ENCODE results near the gene TMEM132D.

Gene TMEM132D

DNA sequence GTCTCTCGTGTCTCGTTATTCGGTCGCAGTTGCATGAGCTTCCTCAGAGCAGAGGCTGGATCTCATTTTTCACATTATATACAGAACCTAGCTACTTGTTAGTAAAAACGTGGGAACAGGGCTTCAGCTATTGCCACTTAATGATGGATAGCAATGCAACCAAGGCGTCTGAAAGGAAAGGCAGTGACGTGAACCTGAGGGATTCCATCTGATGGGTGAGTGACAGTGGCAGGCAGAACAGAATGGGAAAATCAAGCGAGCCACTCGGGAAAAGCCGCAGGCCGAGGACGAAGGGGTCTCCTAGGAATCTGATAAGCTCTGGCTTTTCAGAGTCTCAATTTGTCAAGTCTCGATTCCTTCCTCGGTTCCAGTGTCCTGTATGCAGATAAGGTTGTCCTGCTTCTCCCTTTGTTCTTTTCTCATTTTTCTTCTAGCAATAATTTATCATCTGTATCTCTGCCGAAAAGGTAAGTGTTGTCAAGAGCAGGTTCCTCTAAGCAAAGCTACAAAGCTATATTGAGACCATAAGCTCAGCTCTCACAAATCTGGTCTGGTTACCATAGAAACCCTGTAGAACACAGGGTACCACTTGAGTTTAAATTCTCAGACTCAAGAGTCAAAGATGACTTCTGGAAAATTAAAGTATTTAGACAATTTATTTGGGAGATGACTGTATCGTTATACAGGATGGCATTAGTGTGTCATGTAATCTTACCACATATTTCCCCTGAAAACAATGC is 633.9 kb downstream of the TMEM132D start:
- DNase-seq (ENCODE audit: low read depth in 3 of 3, low spot score in 1 of 3): no peak

DNA sequence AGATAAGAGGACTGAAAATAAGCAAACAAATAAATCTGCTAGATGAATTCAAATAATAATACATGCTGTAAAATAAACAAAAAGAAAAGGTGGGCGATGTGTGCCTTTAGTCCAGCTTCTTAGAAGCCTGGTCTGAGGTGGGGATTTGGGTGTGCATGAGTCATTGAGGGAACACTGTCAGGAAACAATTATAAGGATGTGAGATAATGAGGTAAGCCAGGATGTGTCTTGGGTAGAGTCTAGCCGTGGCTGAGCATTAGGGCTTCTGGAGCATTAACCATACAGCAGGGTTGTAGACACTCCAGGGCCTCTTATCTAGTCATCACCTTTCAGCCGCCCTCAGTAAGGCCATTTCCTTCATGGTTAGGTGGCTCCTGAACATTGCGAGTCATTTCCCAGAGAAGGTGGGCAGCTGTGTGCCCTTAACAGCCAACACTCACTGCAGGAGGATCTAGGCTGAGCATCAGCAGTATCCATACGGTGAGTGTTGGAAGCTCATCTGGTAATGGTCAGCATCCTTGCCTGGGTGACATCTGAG is 645.0 kb downstream of the TMEM132D start:
- no peak for DNase-seq (ENCODE audit: low read depth in 3 of 3, low spot score in 1 of 3)

DNA sequence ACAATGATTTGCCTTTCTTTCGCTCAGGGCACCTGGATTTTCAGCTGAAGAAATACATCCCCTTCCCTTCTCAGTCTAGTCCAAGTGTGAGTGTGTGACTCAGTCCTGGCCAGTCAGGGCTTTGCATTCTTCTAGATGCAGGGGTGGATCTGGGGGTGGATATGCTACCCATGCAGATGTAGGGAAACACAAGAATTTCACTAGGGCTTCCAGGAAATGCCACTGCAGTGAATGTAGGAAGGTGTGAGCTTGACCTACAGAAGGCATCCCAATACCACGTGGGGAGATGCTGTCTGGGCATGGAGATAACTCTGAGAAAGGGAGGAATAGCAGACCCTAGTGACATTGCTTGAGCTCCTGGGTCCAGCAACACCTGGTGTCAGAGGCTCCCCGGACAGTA is 646.3 kb downstream of the TMEM132D start:
- DNase-seq (ENCODE audit: low read depth in 3 of 3, low spot score in 1 of 3): no peak

- no peak for DNase-seq (ENCODE audit: low read depth in 3 of 3, low spot score in 1 of 3)
Observed at GRCh38 chr12:129246630-129247029, 657.2 kb downstream of the TMEM132D start.

DNA sequence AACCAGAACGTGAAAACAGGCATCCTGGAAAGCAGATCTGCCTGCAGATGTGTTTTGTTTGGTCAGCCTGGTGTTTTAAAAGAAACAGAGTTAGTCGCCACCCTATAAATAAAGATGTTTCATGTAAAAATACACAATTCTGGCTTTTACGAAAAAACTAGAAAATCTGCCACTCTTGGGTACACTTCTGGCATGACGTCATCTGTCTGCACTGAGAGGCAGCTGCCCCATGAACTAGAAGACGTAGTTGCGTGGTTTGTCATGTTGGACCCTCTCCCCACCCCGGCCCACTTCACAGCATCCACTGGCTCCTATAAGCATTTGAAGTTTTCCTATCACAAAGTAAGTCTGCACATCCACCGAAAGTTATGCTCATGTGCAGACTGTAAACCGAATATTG is 658.1 kb downstream of the TMEM132D start:
- no peak for DNase-seq (ENCODE audit: low read depth in 3 of 3, low spot score in 1 of 3)

GRCh38 chr12:129241852-129242251 is 662.0 kb downstream of the TMEM132D start:
- DNase-seq (ENCODE audit: low read depth in 3 of 3, low spot score in 1 of 3): no peak

DNA sequence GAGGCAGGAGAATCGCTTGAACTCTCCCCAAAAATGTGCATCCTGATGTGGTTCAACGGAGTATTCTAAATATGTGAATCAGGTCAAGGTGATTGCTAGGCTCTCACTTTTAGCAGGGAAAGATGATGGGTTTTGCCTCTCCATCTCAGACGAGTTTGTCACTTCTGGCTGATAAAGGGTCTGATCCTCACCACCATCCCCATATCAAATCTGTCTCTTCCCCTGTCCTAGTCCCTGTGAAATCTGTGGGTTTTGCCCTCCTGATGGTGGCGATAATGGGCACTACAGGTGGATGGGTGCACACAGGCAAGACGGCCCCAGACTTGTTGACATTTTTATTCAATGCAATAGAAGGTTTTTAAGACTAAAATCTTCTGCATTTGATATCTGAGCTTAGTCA is 665.9 kb downstream of the TMEM132D start:
- DNase-seq (ENCODE audit: low read depth in 3 of 3, low spot score in 1 of 3): no peak

DNA sequence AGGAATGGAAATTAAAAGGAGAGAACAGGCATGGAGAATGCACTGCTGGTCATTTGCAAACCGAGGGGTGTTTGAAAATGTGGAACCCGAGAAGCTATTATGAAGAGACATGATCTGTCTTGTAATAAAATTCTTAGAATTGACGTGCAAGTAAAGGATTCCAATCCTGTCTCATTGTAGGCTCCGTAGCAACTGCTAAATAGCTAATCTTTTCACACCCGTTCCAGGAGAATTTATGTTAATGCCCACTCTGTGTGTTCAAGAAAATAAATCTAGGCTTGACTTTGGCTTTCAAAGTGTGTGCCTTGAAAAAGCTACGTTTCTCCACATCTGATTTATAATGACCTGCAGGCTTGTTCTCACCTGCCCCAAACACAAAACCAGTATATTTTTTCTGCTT is 669.6 kb downstream of the TMEM132D start:
- DNase-seq (ENCODE audit: low read depth in 3 of 3, low spot score in 1 of 3): no peak

GRCh38 chr12:129231491-129231890 is 672.3 kb downstream of the TMEM132D start:
- no peak for DNase-seq (ENCODE audit: low read depth in 3 of 3, low spot score in 1 of 3)

GRCh38 chr12:129230995-129231394 is 672.8 kb downstream of the TMEM132D start:
- no peak for DNase-seq (ENCODE audit: low read depth in 3 of 3, low spot score in 1 of 3)

GRCh38 chr12:129226851-129227250 is 677.0 kb downstream of the TMEM132D start:
- no peak for DNase-seq (ENCODE audit: low read depth in 3 of 3, low spot score in 1 of 3)

DNA sequence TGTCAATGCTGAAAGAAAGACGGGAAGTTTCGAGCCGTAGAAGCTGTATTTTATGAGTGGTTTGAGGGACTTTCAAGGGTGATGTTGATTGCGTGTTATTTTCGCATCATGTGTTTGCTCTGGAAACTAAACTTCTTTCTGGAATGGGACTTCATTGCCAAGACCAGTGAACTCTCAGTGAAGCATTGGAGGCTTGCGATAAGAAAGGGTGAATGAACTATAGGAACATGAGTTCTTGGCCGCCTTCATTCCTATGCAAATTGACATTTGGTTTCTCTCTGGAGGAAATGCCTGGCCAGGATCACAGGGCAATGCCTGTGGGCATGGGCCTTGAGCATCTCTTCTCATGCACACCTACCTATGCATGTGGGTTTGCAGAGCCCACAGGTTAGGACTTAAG is 677.8 kb downstream of the TMEM132D start:
- no peak for DNase-seq (ENCODE audit: low read depth in 3 of 3, low spot score in 1 of 3)

GRCh38 chr12:129215556-129215955 is 688.3 kb downstream of the TMEM132D start:
- no peak for DNase-seq (ENCODE audit: low read depth in 3 of 3, low spot score in 1 of 3)

DNA sequence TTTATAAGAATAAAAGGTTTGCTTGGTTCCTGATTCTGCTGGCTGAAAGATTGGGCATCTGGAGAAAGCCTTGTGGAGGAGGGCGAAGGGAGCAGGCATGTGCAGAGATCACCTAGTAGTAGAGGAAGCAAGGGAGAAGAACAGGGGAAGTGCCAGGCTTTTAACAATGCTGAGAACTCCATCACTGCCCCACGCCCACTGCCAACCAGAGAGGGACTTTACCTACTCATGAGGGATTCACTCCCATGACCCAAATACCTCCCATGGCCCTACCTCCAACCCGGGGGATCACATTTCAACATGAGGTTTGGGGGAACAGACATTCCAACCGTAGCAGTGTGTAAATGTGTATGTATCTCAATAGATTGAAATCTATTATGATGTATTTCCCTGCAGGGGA is 690.3 kb downstream of the TMEM132D start:
- DNase-seq (ENCODE audit: low read depth in 3 of 3, low spot score in 1 of 3): no peak

DNA sequence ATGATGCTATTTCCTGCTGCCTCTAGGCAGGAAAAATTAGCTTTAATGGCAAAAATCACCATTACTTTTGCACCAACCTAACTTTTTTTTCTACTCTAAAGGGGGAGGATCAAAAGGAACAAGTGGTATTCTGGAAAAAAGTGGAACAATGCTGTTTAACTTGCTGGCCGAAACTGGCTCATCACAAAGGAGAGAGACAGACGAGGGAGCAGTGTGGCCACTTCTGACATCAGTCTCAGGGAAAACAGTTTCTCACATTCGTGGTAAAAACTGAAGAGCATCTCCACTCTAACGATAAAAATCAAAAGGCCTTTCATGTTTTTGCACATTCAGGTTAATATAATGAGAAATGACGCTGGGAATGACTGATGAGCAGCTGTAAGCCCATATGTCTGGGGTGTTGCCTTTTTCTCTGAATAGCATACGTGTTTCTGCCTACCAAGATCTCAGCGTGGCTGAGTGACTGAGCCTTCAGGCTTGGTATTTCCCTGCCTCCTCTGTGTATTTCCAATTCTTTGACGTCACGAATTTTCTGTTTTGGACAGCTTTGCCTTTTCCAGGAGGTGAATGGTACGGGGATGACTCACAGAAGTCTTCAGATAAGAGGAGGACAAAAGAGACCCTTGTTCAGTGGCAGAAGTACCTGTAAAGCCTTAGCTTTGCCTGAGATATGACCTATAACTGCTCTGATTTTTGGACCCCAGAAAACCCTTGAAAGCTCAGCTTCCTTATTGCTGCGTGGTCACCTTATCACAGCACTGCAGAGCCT is 691.8 kb downstream of the TMEM132D start:
- no peak for DNase-seq (ENCODE audit: low read depth in 3 of 3, low spot score in 1 of 3)

GRCh38 chr12:129208566-129208965 is 695.3 kb downstream of the TMEM132D start:
- no peak for DNase-seq (ENCODE audit: low read depth in 3 of 3, low spot score in 1 of 3)

- DNase-seq (ENCODE audit: low read depth in 3 of 3, low spot score in 1 of 3): no peak
Observed at GRCh38 chr12:129207084-129207483, 696.7 kb downstream of the TMEM132D start.

GRCh38 chr12:129203456-129203855 is 700.4 kb downstream of the TMEM132D start:
- DNase-seq (ENCODE audit: low read depth in 3 of 3, low spot score in 1 of 3): no peak

DNA sequence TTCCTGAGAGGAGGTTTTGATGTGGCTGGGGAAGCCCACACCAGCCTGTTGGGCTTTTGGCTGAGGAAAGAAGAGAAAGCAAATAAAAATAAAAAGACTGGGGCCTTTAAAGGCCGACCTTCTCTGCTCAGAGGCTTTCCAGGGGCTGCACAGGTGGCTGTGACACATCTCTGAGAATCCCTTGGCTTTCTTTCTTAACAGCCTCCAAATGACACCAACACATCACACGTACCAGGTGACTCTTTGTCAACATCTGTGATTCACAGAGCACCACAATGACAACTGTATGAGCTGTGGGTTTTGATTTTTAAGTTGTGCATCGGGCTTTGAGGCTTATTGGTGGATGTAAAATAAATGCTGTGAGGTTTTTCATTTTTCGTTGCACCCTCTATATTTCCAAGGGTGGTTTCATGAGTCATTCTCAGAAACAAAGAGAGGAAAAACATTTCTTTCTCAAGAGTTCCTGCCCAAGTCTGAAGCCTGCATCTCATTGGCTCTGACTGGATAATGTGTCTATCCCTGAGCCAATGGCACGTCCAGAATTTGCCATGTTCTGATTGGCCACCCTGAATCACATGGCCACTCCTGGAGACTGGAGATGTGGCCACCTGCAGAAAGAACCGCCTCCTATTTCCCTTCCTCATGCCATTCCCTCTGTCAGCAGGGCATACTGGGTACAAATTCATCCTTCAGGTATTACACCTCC is 701.6 kb downstream of the TMEM132D start:
- no peak for DNase-seq (ENCODE audit: low read depth in 3 of 3, low spot score in 1 of 3)

DNA sequence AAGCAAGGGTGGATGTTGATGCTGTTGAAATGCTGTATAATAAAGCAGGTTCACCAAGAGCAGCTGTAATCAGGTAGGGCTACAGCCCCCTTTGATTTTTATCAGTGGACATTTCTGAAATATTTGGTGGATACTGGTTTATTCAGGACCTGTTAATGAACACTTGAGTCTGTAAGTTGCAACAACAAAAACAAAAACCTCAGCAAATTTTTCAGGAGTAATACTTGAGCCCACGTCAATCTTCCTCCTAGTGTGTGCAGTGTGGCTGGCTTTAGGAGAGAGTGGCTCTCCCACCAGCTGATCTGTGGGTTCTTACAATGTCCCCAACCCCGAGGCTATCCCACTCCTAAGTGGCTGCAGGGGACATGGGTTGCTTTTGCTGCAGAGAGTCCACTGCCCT is 702.8 kb downstream of the TMEM132D start:
- DNase-seq (ENCODE audit: low read depth in 3 of 3, low spot score in 1 of 3): no peak

DNA sequence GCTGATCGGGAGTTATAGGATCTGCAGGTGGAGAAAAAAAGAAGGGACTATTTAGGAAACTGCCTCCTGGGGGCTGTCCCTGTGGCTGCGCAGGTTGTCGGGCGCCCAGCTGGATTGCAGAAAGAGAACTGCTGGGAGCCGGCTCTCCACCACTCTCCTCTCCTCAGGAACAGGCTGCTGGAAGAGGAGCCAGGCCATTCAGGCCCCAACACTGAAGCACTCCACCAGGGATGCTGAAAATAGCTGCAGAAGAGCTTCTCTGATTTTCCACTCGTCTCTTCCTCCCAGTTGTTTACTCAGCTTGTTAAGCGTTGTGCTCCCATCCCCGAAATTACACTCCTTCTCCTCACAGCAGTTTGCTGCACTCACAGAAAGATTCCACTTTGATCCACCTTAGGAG is 703.2 kb downstream of the TMEM132D start:
- no peak for DNase-seq (ENCODE audit: low read depth in 3 of 3, low spot score in 1 of 3)

DNA sequence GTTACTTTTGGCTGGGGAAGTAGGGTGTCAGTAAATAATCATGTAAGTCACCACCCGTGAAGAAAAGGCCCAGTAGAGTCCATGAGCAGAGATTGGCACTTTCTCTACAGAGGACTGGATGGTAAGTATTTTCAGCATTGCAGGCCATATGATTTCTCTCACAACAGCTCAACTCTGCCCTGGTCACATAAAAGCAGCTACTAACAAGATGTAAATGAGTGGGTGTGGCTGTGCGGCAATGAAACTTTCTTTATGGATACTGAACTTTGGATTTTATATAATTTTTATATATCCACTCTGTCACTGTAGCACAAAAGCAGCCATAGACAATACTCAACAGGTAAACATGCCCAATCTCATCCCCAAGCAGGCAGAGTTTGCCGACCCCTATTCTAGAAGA is 706.9 kb downstream of the TMEM132D start:
- no peak for DNase-seq (ENCODE audit: low read depth in 3 of 3, low spot score in 1 of 3)
